ENCODE measurements around the gene PKLR. TPM values are rescaled to one million over a fixed set of nuclear protein-coding genes. Genes with fewer than 3 reads are reported as not detected.
"Not testable (repeated sequence)": the region's sequence is repeated elsewhere in the genome, so short reads cannot be mapped to it uniquely, and the experiment has no call there.

PKLR gene
- total RNA-seq (not detected), polyA plus RNA-seq (ENCODE audit: insufficient read length in 6 of 6) (under 1 TPM in 4 of 6 donors, not detected in 2; 0.07 to 0.21 (median 0.14) TPM)
- long read RNA-seq, donor 1, result 0 reads
- long read RNA-seq, donor 2, result 0 reads
- long read RNA-seq, donor 3, result 0 reads
- long read RNA-seq, donor 4, result 0 reads
- long read RNA-seq, donor 5, result 0 reads
- long read RNA-seq, donor 6, result 0 reads
- long read RNA-seq, donor 7, result 0 reads
- long read RNA-seq, donor 8, partial matches to known transcripts, result 17 of 17 reads
- long read RNA-seq, donor 8, other reads (novel, unspliced or antisense), result 0 of 17 reads
- long read RNA-seq, donor 9, result 0 reads
- long read RNA-seq, donor 10, result 0 reads
- long read RNA-seq, donor 11, partial matches to known transcripts, result 310 of 310 reads
- long read RNA-seq, donor 11, other reads (novel, unspliced or antisense), result 0 of 310 reads
- long read RNA-seq, donor 12, result 0 reads

GRCh38 chr1:155301342-155301841 is at the start of gene PKLR:
Gene PKLR (minus strand): TSS chr1:155301438. CDS start chr1:155301395, 43 bp downstream.
- H3K27me3 ChIP-seq, result peaks cover 0 to 9% of the 10 kb centered on the region in 2 donors
- H3K27ac ChIP-seq, result no peak within 1 kb of the TSS
- intact Hi-C loops (cut with DNase I), result no loop called here
- peak in 1 of 4 donors; percentile 24 for DNase-seq
- no peak for TF ChIP-seq CTCF (IDR thresholded peaks at IDR 0.05)
- H3K4me1 ChIP-seq, result no peaks in the 10 kb centered on the region
- no peaks in the 10 kb centered on the region for H3K36me3 ChIP-seq
- H3K9me3 ChIP-seq, result no peaks in the 10 kb centered on the region
- ATAC-seq, result no peak
- no peak within 1 kb of the TSS for H3K4me3 ChIP-seq

- Histone ChIP-seq H3K27me3 (no peaks in the 10 kb centered on the region), H3K4me1 (no peaks in the 10 kb centered on the region), H3K27ac (no peak overlapping the region), H3K9me3 (no peaks in the 10 kb centered on the region), H3K36me3 (peaks cover 0 to 100% of the 10 kb centered on the region in 2 donors), H3K4me3 (no peak overlapping the region)
- DNase-seq, result no peak
- intact Hi-C loops (cut with DNase I), result no loop called here
- no peak for ATAC-seq
- no peak for TF ChIP-seq CTCF (IDR thresholded peaks at IDR 0.05)
Observed at GRCh38 chr1:155342842-155343241, 41.6 kb upstream of the PKLR start.

GRCh38 chr1:155339515-155340097 is 38.4 kb upstream of the PKLR start:
- Histone ChIP-seq H3K36me3 (peaks cover 0 to 98% of the 10 kb centered on the region in 2 donors), H3K9me3 (no peaks in the 10 kb centered on the region), H3K27me3 (no peaks in the 10 kb centered on the region), H3K27ac (no peak overlapping the region), H3K4me3 (no peak overlapping the region), H3K4me1 (no peaks in the 10 kb centered on the region)
- no peak for DNase-seq
- no peak for TF ChIP-seq CTCF (IDR thresholded peaks at IDR 0.05)
- no peak for ATAC-seq
- intact Hi-C loops (cut with DNase I), result no loop called here

- Histone ChIP-seq H3K4me1 (no peaks in the 10 kb centered on the region), H3K27ac (no peak overlapping the region), H3K36me3 (peaks cover 0 to 81% of the 10 kb centered on the region in 2 donors), H3K9me3 (no peaks in the 10 kb centered on the region), H3K27me3 (no peaks in the 10 kb centered on the region), H3K4me3 (no peak overlapping the region)
- intact Hi-C loops (cut with DNase I), result no loop called here
- ATAC-seq (no peak), DNase-seq (no peak)
- TF ChIP-seq CTCF (IDR thresholded peaks at IDR 0.05), result no peak
Observed at GRCh38 chr1:155334962-155335361, 33.7 kb upstream of the PKLR start.

GRCh38 chr1:155329980-155330598 is 28.9 kb upstream of the PKLR start:
- no peak for TF ChIP-seq CTCF (IDR thresholded peaks at IDR 0.05)
- DNase-seq (no peak), ATAC-seq (peak; percentile 70)
- Histone ChIP-seq H3K27me3 (no peaks in the 10 kb centered on the region), H3K36me3 (peaks cover 0 to 70% of the 10 kb centered on the region in 2 donors), H3K4me1 (peaks cover 4 to 10% of the 10 kb centered on the region in 2 donors), H3K27ac (peak overlapping the region in 1 of 2 donors; percentile 5), H3K9me3 (no peaks in the 10 kb centered on the region), H3K4me3 (no peak overlapping the region)
- intact Hi-C loops (cut with DNase I), result no loop called here

- ATAC-seq; intact Hi-C loops (cut with DNase I); H3K27ac ChIP-seq; H3K27me3 ChIP-seq; H3K4me3 ChIP-seq; DNase-seq; H3K9me3 ChIP-seq: not testable (repeated sequence)
- peaks cover 0 to 59% of the 10 kb centered on the region in 2 donors for H3K36me3 ChIP-seq
- H3K4me1 ChIP-seq, result peaks cover 4 to 14% of the 10 kb centered on the region in 2 donors
Observed at GRCh38 chr1:155328856-155329255, 27.6 kb upstream of the PKLR start.
